PC-3 (cell line): ENCODE measurements around the gene PEX1. TPM values are rescaled to one million over a fixed set of nuclear protein-coding genes. Genes with fewer than 3 reads are reported as not detected.
"Not testable (repeated sequence)": the region's sequence is repeated elsewhere in the genome, so short reads cannot be mapped to it uniquely, and the experiment has no call there.

Experiments used
- ATAC-seq: fragments of 200-7000 bp; cut with Tn5 transposase; 2 replicates; pipeline ENCODE4 v1.9.1; 2020; ENCODE audit warnings: mild to moderate bottlenecking, moderate library complexity
- BruUV-seq: library from RNA; stranded (reverse); fragments of 400-500 nt; replicated peaks from 2 replicates; lab custom pipeline; 2021; lab: Mats Ljungman, UMichigan
- CTCF ChIA-PET: fragments of 300-600 bp; sonication (Branson Sonifier 250); formaldehyde crosslinking; loops from one replicate; lab custom pipeline; 2022; ENCODE audit warnings: antibody characterized with exemption; lab: Charles Lee
- POLR2A ChIA-PET: fragments of 300-600 bp; sonication (Branson Sonifier 250); formaldehyde crosslinking; loops from one replicate; lab custom pipeline; 2022; ENCODE audit warnings: antibody characterized with exemption; ENCODE audit not compliant: unreplicated experiment; lab: Charles Lee
- DNase-seq: peaks from one replicate; pipeline ENCODE4 v3.0.0-alpha.2; 2015
- H2AFZ ChIP-seq: fragments of 300-600 bp; sonication (generic); 2 replicates; pipeline ENCODE4 v1.6.0; 2016; ENCODE audit warnings: antibody characterized with exemption, low read length
- H3F3A ChIP-seq: fragments of 300-600 bp; sonication (generic); one replicate; pipeline ENCODE4 v1.6.0; 2017; ENCODE audit warnings: antibody characterized with exemption, low read length, control low read depth, mild to moderate bottlenecking; ENCODE audit not compliant: unreplicated experiment
- H3K27ac ChIP-seq: fragments of 300-600 bp; sonication (generic); 2 replicates; pipeline ENCODE4 v1.5.1; 2016; ENCODE audit warnings: mild to moderate bottlenecking, low read length
- H3K27me3 ChIP-seq: fragments of 300-600 bp; sonication (generic); 2 replicates; pipeline ENCODE4 v1.6.1; 2016; ENCODE audit warnings: low read length, mixed read lengths
- H3K36me3 ChIP-seq: fragments of 300-600 bp; sonication (generic); 2 replicates; pipeline ENCODE4 v1.6.1; 2016; ENCODE audit warnings: low read depth, mixed run types, low read length, mixed read lengths
- H3K4me1 ChIP-seq: fragments of 300-600 bp; sonication (generic); 2 replicates; pipeline ENCODE4 v1.5.1; 2016; ENCODE audit warnings: low read length; ENCODE audit not compliant: insufficient read depth
- H3K4me2 ChIP-seq: fragments of 300-600 bp; sonication (generic); 2 replicates; pipeline ENCODE4 v1.6.0; 2016; ENCODE audit warnings: low read length
- H3K4me3 ChIP-seq: fragments of 300-600 bp; sonication (generic); 2 replicates; pipeline ENCODE4 v1.5.1; 2016; ENCODE audit warnings: mild to moderate bottlenecking, low read length, mixed read lengths
- H3K79me2 ChIP-seq: fragments of 300-600 bp; sonication (generic); 2 replicates; pipeline ENCODE4 v1.6.1; 2017; ENCODE audit warnings: low read length, mixed read lengths
- H3K9ac ChIP-seq: fragments of 300-600 bp; sonication (generic); 2 replicates; pipeline ENCODE4 v1.6.0; 2016; ENCODE audit warnings: mild to moderate bottlenecking, low read length
- H3K9me2 ChIP-seq: fragments of 300-600 bp; sonication (generic); replicated peaks from 2 replicates; pipeline ENCODE4 v1.6.1; 2016; ENCODE audit warnings: mixed run types, low read length, mixed read lengths
- H3K9me3 ChIP-seq: fragments of 300-600 bp; sonication (generic); 2 replicates; pipeline ENCODE4 v1.6.1; 2016; ENCODE audit warnings: low read length, mixed read lengths
- H4K20me1 ChIP-seq: fragments of 300-600 bp; sonication (generic); 2 replicates; pipeline ENCODE4 v1.6.1; 2016; ENCODE audit warnings: low read length, mixed read lengths
- EZH2 ChIP-seq: fragments of 300-600 bp; sonication (generic); IDR thresholded peaks from one replicate; pipeline ENCODE4 v1.6.1; 2017; ENCODE audit warnings: antibody characterized with exemption, mild to moderate bottlenecking, low read length; ENCODE audit not compliant: unreplicated experiment
- EZH2phosphoT487 ChIP-seq: fragments of 300-600 bp; sonication (generic); IDR thresholded peaks from 2 replicates; pipeline ENCODE4 v1.6.1; 2018; ENCODE audit warnings: mild to moderate bottlenecking, antibody characterized with exemption, low read length, borderline replicate concordance
- intact Hi-C: fragments of 100-400 bp; cut with micrococcal nuclease; formaldehyde crosslinking; loops from 2 replicates; pipeline ENCODE4 v1.9.0; 2023
- total RNA-seq: library from RNA; depleted of rRNA; stranded (reverse); fragments of >200 nt; gene quantifications from 2 replicates; pipeline ENCODE4 v1.2.3, GENCODE V29; 2014
- TF ChIP-seq, protein P1 (sequence below): fragments of 300-600 bp; sonication (generic); conservative IDR thresholded peaks from 2 replicates; pipeline ENCODE4 v1.5.1; 2017; ENCODE audit warnings: antibody characterized with exemption, low read depth, mild to moderate bottlenecking, low read length

The PEX1 gene
- total RNA-seq, 1 experiment from 2014 or later, result 8.5 TPM

DNA sequence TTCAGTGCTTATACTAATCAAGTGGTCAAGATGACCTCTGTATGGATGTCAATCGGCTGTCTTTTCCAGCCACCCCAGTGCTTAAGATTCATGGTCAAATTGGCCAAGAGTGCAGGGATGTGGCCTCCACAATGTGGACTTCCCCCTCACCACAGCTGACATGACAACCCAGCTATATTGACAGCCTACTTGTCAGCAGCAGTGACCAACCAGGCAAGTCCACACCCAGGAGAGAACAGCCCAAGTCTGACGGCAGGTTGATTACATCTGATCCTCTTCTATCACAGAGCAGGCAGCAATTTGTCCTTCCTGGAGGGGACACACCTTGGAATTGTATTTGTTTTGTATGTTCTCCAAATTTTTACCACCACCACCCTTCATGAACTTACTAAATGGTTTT is 42.3 kb downstream of the PEX1 start:
- Histone ChIP-seq H3K9me3 (no peaks in the 10 kb centered on the region), H3K27ac (no peak overlapping the region), H2AFZ (no peak overlapping the region), H3K9me2 (no peaks in the 10 kb centered on the region), H3K4me1 (peaks cover 5% of the 10 kb centered on the region), H3K9ac (no peak overlapping the region), H3K79me2 (no peaks in the 10 kb centered on the region), H3K4me2 (no peak overlapping the region), H3K36me3 (peaks cover 11% of the 10 kb centered on the region; the same call in 1 of the 2 replicates), H3K27me3 (no peaks in the 10 kb centered on the region), H4K20me1 (no peaks in the 10 kb centered on the region), H3K4me3 (no peak overlapping the region), H3F3A (no peaks in the 10 kb centered on the region)
- intact Hi-C loops, result no loop called here
- TF ChIP-seq, protein P1, sequence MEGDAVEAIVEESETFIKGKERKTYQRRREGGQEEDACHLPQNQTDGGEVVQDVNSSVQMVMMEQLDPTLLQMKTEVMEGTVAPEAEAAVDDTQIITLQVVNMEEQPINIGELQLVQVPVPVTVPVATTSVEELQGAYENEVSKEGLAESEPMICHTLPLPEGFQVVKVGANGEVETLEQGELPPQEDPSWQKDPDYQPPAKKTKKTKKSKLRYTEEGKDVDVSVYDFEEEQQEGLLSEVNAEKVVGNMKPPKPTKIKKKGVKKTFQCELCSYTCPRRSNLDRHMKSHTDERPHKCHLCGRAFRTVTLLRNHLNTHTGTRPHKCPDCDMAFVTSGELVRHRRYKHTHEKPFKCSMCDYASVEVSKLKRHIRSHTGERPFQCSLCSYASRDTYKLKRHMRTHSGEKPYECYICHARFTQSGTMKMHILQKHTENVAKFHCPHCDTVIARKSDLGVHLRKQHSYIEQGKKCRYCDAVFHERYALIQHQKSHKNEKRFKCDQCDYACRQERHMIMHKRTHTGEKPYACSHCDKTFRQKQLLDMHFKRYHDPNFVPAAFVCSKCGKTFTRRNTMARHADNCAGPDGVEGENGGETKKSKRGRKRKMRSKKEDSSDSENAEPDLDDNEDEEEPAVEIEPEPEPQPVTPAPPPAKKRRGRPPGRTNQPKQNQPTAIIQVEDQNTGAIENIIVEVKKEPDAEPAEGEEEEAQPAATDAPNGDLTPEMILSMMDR, result no peak
- TF ChIP-seq EZH2phosphoT487 (no peak), EZH2 (no peak)
- BruUV-seq, result TSS peak; percentile 22
- ATAC-seq (peak; percentile 13; the same call in 1 of the 2 replicates), DNase-seq (no peak)
- ChIA-PET POLR2A (no interaction called here), CTCF (no interaction called here)

- ChIA-PET CTCF (no interaction called here), POLR2A (no interaction called here)
- ATAC-seq, result peak; percentile 70
- no peaks in the 10 kb centered on the region for H4K20me1 ChIP-seq
- no peaks in the 10 kb centered on the region for H3K9me3 ChIP-seq
- H3F3A ChIP-seq, result no peaks in the 10 kb centered on the region
- no peak overlapping the region for H3K4me3 ChIP-seq
- no peak overlapping the region for H3K27ac ChIP-seq
- H3K4me1 ChIP-seq, result peaks cover 5% of the 10 kb centered on the region
- TF ChIP-seq EZH2phosphoT487 (no peak), EZH2 (no peak)
- TF ChIP-seq, protein P1, result no peak
- H3K9ac ChIP-seq, result no peak overlapping the region
- H3K27me3 ChIP-seq, result no peaks in the 10 kb centered on the region
- no peak overlapping the region for H3K4me2 ChIP-seq
- H3K9me2 ChIP-seq, result no peaks in the 10 kb centered on the region
- no TSS peak for BruUV-seq
- H3K36me3 ChIP-seq, result peaks cover 11% of the 10 kb centered on the region; the same call in 1 of the 2 replicates
- no peaks in the 10 kb centered on the region for H3K79me2 ChIP-seq
- intact Hi-C loops, result no loop called here
- no peak overlapping the region for H2AFZ ChIP-seq
- DNase-seq, result peak; percentile 11
These were observed 42.9 kb downstream of the PEX1 start for GRCh38 chr7:92485267-92485892.

DNA sequence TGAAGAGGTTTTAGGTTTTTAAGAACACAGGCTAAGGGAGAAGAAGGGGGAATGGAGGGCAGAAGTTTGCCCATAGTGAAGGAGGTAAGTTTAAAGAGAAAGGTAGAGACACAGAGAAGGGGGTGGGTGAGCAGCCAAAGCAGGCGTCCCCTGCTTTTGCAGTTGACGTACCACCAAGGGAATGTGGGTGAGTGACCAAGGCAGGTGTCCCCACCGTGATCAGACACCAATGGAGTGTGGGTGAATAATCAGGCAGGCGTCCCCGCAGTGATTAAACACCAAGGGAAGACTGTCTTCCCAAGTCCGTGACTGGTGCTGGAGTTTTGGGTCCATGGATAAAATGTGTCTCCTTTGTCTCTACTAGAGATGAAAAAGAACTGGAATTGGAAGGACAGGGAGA is 44.1 kb downstream of the PEX1 start:
- H3K9me2 ChIP-seq, H3K27ac ChIP-seq, H3K79me2 ChIP-seq, H3K9ac ChIP-seq, BruUV-seq, H3K36me3 ChIP-seq, DNase-seq, H3F3A ChIP-seq, CTCF ChIA-PET, H3K4me2 ChIP-seq, H3K4me1 ChIP-seq, H3K9me3 ChIP-seq, intact Hi-C loops, H2AFZ ChIP-seq, H4K20me1 ChIP-seq, POLR2A ChIA-PET, H3K4me3 ChIP-seq, H3K27me3 ChIP-seq, ATAC-seq: not testable (repeated sequence)

- H3K27ac ChIP-seq, H3K36me3 ChIP-seq, H3K9me2 ChIP-seq, DNase-seq, H3K79me2 ChIP-seq, H3K9me3 ChIP-seq, intact Hi-C loops, H3K27me3 ChIP-seq, POLR2A ChIA-PET, H3K4me3 ChIP-seq, H3F3A ChIP-seq, H3K4me2 ChIP-seq, BruUV-seq, H4K20me1 ChIP-seq, CTCF ChIA-PET, ATAC-seq, H3K9ac ChIP-seq, H3K4me1 ChIP-seq, H2AFZ ChIP-seq: not testable (repeated sequence)
These were observed 44.7 kb downstream of the PEX1 start for GRCh38 chr7:92483624-92484023.

DNA sequence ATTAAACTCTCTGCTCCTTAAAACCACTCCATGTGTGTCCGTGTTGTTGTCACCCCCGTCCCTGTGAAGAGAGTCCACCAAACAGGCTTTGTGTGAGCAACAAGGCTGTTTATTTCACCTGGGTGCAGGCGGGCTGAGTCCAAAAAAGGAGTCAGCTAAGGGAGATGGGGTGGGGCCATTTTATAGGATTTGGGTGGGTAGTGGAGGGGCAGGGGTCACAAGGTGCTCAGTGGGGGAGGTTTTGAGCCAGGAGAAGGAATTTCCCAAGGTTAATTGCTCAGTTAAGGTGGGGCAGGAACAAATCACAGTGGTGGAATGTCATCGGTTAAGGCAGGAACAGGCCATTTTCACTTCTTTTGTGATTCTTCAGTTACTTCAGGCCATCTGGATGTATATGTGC is 49.2 kb downstream of the PEX1 start:
- H3K9me2 ChIP-seq, H3K79me2 ChIP-seq, CTCF ChIA-PET, H3K4me1 ChIP-seq, H4K20me1 ChIP-seq, H2AFZ ChIP-seq, POLR2A ChIA-PET, DNase-seq, H3F3A ChIP-seq, intact Hi-C loops, H3K9me3 ChIP-seq, BruUV-seq, H3K4me3 ChIP-seq, H3K4me2 ChIP-seq, ATAC-seq, H3K36me3 ChIP-seq, H3K27me3 ChIP-seq, H3K27ac ChIP-seq, H3K9ac ChIP-seq: not testable (repeated sequence)
